ENCODE measurements around the gene TM9SF3.

The TM9SF3 gene

DNA sequence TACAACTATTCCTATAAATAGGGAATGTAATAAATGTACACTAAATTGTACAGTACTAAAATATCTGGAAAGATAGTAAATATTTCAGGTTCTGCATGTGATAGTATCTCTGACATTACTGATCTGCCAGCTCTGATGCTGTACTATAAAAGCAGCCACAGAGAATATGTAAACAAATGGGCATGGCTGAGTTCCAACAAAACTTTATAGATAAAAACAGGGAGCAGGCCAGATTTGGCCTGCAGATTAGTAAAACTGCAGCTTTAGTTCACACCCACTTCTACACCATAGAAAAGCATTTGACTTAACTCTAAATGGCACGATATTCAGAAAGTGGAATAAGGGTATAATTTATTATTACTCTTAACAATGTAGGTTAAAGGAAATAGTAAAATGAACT lies 54.3 kb downstream of the TM9SF3 start:
- no peak for TF ChIP-seq CTCF (IDR thresholded peaks at IDR 0.05)

GRCh38 chr10:96529634-96530279 lies 57.1 kb downstream of the TM9SF3 start:
- no peak for TF ChIP-seq CTCF (IDR thresholded peaks at IDR 0.05)

GRCh38 chr10:96524741-96525140 lies 62.1 kb downstream of the TM9SF3 start:
- TF ChIP-seq CTCF (IDR thresholded peaks at IDR 0.05): no peak

- TF ChIP-seq CTCF (IDR thresholded peaks at IDR 0.05): no peak
Measured at GRCh38 chr10:96517284-96517683, 69.5 kb downstream of the TM9SF3 start.

- no peak for TF ChIP-seq CTCF (IDR thresholded peaks at IDR 0.05)
Measured at GRCh38 chr10:96516337-96516736, 70.5 kb downstream of the TM9SF3 start.

DNA sequence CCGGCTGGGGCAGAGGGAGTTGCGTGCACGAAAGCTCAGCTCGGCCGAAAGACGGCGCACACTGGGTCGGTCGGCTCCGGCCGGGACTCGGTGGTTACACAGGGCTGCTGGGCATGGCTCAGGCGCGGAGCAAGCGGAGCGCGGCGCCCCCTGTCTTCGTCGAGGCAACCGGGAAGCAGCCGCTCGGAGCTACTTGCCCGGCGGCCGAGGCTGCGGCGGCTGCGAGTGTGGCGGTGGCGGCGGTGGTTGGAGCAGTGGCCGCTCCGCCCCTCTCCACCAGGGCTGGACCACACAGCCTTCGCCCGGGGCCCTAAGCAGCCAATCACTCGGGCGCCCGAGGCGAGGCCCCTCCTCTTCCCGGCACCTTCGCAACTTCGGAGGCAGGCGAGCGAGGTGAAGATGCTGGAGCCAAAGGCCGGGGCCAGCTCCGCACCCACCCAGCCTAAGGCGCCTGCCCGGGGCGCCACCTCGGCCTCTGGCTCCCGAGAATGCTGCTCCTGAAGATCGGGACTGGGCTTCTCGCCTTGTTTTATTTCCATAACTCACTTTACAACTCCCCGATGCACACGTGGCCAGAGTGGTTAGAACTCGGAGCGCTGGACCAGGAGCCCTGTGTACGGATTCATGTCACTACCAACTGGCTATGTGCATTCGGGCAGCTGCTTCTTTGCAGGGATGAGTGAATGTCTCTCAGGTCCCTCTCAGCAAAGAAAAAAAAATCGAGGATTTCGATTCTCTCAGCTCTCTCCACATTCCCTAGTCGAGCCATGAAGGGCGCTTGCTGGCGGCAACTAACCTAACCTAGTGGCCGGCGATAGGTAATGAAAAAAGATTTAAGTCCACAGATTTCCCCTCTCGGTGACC lies 72.9 kb downstream of the TM9SF3 start, which contains the start of gene TLL2:
Gene TLL2 (minus strand): TSS at position 229 of the 864 bp plus-strand sequence. CDS start 241 bp downstream, outside the sequence.
- TF ChIP-seq CTCF (IDR thresholded peaks at IDR 0.05): peak; percentile 69

DNA sequence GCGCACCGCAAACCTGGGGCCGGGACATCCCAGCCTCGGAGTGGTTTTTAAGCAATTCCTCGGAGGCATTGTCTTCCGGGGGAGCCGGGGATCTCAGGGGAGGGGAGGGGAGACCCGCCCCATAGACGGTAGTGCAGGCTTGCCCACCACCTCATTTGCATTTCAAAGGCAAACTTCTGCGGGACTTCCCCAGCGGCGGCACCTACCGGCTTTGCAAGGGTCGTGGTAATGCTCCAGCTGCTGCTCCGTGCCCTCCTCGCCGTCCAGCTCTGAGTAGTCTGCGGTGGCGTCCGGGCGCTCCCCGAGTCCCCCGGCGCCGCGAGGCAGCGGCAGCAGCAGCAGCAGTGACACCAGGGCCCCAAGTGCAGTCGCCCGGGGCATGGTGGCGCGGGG lies 73.5 kb downstream of the TM9SF3 start:
- TF ChIP-seq CTCF (IDR thresholded peaks at IDR 0.05): no peak
